ENCODE results near the gene COMMD1.

DNA sequence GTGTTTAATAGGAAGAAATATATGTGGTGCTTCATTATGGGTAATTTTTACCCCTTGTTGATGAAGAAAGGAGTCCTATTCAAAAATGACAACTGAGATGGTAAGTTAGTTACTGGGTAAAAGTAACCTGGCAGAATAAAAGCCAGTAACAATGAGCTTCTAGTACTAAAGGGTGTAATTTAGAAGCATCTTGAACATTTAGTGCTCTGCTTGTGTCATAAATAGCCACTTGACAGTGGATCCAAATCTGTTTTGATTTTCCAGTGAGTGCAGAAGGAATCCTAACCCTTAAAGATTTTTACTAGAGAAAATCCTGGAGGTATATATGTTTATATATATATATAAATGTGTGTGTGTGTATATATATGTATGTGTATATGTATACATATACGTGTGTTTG lies 15.1 kb downstream of the COMMD1 start:
- TF ChIP-seq, protein P1, sequence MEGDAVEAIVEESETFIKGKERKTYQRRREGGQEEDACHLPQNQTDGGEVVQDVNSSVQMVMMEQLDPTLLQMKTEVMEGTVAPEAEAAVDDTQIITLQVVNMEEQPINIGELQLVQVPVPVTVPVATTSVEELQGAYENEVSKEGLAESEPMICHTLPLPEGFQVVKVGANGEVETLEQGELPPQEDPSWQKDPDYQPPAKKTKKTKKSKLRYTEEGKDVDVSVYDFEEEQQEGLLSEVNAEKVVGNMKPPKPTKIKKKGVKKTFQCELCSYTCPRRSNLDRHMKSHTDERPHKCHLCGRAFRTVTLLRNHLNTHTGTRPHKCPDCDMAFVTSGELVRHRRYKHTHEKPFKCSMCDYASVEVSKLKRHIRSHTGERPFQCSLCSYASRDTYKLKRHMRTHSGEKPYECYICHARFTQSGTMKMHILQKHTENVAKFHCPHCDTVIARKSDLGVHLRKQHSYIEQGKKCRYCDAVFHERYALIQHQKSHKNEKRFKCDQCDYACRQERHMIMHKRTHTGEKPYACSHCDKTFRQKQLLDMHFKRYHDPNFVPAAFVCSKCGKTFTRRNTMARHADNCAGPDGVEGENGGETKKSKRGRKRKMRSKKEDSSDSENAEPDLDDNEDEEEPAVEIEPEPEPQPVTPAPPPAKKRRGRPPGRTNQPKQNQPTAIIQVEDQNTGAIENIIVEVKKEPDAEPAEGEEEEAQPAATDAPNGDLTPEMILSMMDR (IDR thresholded peaks at IDR 0.05): no peak
- TF ChIP-seq POLR2A (IDR thresholded peaks at IDR 0.05): no peak

Measured in thyroid gland (tissue), 4 donors.